Epidermal melanocyte (primary cell): Measurements from ENCODE around the gene ALDH3A1.
A peak's percentile ranks its signal among the peaks of the same experiment; 100 is the strongest.

ENCODE experiments used
- DNase-seq: peaks from one replicate; pipeline ENCODE4 v3.0.0; 2011; ENCODE audit warnings: low spot score; ENCODE audit not compliant: insufficient read length

Gene ALDH3A1

DNA sequence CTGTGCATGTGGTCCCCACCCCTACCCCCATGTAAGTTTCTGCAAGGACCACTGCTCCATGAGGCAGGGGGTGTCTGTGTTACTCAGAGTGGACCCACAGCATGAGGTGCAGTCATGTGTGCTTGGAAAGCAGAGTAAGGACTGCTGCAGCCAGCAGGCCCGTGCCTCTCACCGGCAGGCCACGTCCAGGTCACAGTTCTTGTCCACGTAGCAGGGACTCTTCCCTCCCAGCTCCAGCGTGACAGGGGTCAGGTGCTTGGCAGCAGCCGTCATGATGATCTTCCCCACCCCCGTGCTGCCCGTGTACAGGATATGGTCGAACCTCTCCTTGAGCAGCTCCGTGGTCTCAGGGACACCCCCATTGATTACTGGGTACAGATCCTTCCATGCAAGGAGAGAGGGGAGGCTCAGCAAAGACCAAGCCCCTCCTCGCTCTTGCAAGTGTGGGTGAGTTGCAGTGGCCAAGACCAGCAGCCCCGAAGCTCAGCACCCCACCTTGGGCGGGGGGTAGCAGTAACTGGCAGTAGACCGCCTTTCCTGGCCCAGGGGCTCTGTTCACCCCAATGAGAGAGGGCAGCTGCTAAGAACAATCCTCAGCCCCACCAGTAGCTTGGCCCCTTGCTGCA, 6.2 kb downstream of the ALDH3A1 start:
- no peak for DNase-seq

- no peak for DNase-seq
Measured at GRCh38 chr17:19740933-19741332, 7.2 kb downstream of the ALDH3A1 start.

DNA sequence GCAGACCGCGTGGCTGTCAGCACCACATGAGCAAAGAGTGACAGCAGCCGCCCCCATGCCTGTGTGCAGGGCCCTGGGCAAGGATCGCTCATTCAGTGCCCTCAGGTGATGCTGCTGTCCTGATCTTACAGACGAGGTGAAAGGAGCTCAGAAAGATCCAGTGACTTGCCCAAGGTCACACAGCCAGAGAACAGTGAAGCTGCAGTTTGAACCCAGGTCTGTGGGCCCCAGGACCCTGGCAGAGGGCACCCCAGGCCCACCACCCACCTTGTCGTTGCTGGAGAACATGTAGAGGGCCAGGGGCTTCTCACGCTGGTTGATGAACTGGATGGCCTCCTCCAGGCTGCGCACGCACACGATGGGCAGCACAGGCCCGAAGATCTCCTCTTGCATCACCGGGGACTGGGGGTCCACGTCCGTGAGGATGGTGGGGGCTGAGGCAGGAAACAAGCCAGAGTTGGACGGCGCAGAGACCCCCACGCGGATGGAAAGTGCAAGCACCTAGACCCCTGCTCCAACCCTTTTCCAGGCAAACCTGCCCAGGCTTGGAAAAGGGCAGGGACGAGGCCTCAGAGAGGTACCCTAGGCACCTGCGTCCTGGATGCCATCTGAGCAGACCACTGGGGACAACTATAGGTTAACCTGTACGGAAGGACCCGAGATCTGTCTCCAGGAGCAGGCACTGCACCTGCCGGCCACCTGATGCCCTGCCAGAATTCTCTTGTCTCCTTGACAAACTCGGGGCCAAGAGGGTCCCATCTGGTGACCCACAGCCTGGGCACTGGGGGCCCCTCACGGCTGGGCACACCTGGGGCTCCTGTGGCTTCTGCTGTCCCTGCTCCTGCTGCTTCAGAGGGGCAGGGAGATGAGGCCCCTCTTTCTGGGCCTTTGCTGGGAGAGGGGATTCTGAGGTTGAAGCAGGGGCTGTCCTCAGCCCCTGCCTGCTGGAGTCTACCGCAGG, 8.6 kb downstream of the ALDH3A1 start:
- no peak for DNase-seq

DNA sequence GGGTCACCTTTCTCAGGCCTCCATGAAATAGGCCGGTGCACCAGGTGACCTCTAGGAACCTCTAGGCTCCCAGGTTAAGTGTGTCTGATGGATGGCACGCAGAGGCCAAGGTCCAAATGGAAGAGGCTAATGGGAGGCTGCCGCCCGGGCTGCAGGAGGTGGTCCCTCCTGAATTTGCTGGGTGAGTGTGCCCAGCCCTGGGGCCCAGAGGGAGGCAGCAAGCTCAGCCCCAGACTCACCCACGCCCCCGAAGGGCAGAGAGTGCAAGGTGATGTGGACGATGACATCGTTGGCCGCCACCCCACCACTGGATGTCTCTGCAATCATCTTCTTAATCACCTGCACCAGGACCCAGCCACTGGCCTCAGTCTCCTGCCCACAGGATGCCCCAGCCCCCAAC, 9.3 kb downstream of the ALDH3A1 start:
- no peak for DNase-seq

DNA sequence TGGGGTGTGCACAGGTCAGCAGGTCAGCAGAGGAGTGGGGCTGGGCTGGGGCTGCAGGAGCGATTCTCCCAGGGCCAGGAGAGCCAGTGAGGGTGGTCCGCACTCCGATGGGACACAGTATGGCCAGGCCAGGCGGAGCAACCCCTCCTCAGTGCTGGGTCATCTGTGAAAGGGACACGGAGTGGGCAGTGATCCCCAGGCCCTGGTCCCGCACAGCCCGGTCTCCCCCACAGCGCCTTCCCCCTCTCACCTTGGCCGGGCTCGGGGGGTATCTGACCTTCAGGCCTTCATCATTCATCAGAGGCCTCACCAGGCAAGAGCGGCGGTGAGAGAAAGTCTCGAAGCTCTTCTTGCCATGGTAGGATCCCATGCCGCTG, 10.0 kb downstream of the ALDH3A1 start:
- no peak for DNase-seq

DNA sequence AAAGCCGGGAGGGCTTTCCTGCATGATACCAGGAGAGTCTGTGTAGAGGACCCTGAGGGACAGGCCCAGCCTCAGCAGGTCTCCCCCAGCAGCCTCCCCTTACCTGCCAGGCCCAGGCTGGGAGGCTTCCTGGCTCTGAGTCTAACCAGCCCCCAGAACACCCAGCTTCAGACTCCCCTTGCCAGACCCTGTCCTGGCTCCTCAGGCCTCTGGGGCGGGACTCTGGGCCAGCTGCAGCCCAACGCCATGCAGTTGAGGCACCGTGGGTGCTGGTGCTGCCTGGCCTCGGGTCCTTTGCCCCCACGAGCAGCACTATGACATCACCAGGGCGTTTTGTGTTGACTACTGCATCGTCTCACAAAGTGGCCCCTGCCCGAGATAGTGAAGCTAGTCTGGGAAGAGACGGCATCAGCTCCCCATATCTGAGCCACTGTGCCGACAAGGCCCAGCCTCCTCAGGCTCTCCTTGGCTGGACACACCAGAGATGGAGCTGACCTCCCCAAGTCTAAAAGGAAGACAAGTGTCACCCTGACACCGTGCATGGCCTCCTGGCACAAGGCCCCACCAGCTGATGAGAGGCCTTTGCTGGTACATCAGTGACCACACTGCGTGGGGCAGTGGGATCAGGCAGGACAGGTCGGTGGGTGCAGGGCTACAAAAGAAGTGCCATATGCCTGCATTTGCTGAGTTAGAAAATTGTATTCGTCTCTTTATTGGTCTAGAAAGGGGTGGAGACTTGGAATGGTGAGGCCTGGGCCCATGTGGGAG, 10.6 kb downstream of the ALDH3A1 start:
- DNase-seq, result no peak

- DNase-seq, result no peak
Measured at GRCh38 chr17:19736071-19736470, 12.0 kb downstream of the ALDH3A1 start.

- no peak for DNase-seq
Measured at GRCh38 chr17:19733953-19734526, 14.1 kb downstream of the ALDH3A1 start.

- no peak for DNase-seq
Measured at GRCh38 chr17:19731626-19732025, 16.5 kb downstream of the ALDH3A1 start.

GRCh38 chr17:19730843-19731242, 17.3 kb downstream of the ALDH3A1 start:
- DNase-seq, result no peak

DNA sequence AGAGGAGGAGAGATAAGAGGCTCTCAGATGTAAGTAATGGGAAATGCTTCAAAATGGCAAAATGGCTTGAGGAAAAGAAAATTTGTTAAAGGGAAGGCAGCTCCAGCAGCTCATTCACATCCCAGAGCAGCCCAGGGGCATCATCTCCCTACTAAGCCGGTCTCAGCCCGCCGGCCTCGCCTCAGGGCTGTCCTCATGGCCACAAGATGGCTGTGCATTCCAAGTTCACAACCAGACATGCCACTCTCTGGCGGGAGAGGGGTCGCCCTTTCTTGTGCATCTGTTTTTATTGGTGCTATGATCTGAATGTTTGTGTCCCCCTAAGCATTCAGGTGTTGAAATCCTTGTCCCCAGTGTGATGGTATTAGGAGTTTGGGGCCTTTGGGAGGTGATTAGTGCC, 18.2 kb downstream of the ALDH3A1 start:
- DNase-seq, result no peak

GRCh38 chr17:19728084-19728495, 20.0 kb downstream of the ALDH3A1 start:
- peak; percentile 90 for DNase-seq

DNA sequence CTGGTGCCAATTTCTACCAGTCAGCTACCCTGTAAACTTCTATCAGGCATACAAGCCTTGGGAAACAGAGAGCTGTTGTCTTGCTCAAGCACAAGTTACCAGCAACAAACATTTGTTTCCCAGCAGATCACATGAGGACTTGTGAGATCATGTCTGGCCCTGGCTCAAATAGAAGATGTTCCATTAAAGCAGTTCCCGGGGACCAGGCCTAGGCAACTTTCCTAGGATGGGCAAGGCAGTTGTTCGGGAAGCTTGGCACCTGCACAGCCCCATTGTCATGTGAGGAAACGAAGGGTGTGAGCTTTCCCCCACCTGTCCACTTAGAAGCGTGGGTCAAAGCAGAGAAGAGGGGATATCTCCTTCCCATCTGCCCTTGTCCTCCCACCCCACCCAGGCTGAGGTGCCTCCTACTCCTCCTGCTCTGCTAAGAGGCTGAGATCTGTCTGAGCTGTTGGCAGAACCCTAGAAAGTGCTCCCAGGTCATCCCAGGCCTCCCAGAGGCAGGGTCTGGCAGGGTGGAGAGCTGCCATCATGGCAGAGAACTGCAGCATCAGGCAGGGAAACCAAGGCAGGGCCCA, 20.5 kb downstream of the ALDH3A1 start:
- DNase-seq, result peak; percentile 99

DNA sequence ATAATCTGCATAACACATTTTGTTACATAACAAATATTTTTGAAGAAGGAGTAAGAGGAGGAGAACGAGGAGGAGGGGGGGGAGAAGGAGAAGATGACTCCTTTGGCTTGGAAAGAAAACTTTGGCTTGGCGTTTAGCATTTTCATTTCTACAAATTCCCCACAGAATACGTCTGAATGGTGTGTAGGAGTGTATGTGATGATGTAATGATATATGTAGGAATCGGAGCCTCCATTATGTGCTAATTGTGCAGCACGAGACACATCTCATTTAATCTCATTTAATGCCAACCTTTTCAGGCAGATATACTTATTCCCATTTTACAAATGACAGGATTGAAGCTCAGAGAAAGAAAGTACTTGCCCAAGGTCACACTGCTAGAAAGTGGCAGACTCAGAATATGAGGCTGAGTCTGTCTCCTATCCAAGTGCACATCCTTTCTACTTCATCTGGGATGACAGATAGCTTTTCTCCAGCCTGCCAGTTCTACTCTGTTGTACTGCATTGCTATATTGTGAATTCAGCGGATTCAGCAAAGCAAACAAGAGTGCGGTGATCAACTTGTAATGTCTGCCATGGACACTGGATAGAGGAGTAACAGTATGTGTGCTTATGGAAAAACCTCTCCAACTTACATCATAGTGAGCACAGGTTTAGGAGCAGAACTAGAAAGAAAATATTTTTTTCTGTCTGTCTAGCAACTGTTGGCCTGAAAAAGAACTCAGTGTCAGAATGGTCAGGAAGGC, 21.3 kb downstream of the ALDH3A1 start:
- DNase-seq, result no peak

DNA sequence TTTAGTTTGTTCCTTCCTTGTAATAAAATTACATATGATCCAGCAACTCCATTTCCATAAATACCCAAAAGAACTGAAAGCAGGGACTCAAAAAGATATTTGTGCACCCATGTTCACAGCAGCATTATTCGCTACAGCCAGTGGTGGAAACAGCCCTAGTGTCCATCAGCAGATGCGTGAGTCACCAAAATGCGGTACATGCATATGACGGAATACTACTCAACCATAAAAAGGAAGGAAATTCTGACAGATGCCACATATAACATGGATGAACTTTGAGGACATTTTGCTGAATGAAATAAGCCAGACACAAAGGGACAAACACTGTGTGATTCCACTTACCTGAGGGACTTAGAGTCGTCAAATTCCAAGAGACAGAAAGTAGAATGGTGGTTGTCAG, 22.6 kb downstream of the ALDH3A1 start:
- DNase-seq, result no peak

- DNase-seq, result no peak
Measured at GRCh38 chr17:19724501-19725420, 23.3 kb downstream of the ALDH3A1 start.

GRCh38 chr17:19723964-19724363, 24.1 kb downstream of the ALDH3A1 start:
- no peak for DNase-seq

DNA sequence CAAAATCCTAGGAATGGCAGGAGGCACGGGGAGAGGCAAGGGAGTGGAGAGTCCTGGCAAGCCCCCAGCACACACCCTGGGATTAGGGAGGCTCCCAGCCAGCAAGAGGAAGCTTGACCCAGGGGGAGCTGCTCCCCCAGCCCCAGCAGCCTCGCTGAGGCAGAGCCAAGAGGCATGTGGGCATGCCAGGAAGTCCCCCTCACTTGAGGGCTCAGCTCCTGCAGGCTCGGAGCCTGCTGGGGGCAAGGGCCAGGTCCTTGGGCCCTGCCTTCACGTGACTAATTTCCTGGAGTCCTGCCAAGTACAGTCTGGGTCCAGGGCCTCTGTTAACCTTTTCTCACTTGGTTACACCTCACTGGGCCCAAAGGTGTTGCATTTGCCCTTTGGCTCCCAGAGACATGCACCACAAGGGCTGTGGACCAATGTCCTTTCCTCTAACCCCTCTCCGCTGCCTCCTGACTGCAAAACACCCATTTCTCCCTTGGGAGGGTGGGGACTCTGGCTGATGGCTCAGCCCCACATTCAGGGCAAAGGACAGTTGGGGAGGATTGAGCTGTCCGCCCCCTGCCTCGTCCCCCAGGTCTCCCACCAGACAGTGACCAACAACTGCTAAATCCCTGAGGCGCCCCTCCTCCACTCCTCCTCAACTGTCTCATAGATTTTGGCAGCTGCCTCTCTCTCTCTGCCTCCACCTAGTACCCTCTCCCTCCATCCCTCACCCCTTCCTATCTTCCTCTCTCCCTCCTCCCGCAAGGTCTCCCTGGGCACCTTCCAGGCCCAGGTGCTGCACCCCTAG, 27.3 kb downstream of the ALDH3A1 start:
- no peak for DNase-seq

GRCh38 chr17:19720210-19720475, 28.0 kb downstream of the ALDH3A1 start:
- no peak for DNase-seq
